Suprapubic skin (tissue), 4 donors: Measurements from ENCODE around the gene POC1A.

ENCODE experiments used
- CTCF ChIP-seq, 2 donors: fragments of 200-600 bp in 1 of 2; fragments of 450-650 bp in 1 of 2; sonication (generic) in 1 of 2; IDR thresholded peaks; one replicate each; pipeline ENCODE4 v1.5.1; 2016 to 2019; ENCODE audit warnings: antibody characterized with exemption in 2 of 2, mild to moderate bottlenecking in 1 of 2, moderate library complexity in 1 of 2
- EP300 ChIP-seq: sonication (generic); formaldehyde crosslinking; IDR thresholded peaks from one replicate; pipeline ENCODE4 v1.6.1; 2017; ENCODE audit warnings: antibody characterized with exemption
- POLR2A ChIP-seq, 2 donors: fragments of 450-650 bp; IDR thresholded peaks; one replicate each; pipeline ENCODE4 v1.6.1; 2017; ENCODE audit warnings: antibody characterized with exemption in 2 of 2, mild to moderate bottlenecking in 2 of 2, moderate library complexity in 2 of 2
- POLR2AphosphoS5 ChIP-seq, 3 donors: sonication (generic); formaldehyde crosslinking; IDR thresholded peaks; one replicate each; pipeline ENCODE4 v1.6.1; 2017; ENCODE audit warnings: antibody characterized with exemption in 3 of 3

- TF ChIP-seq CTCF (IDR thresholded peaks at IDR 0.05) (no peak), POLR2A (IDR thresholded peaks at IDR 0.05) (no peak), EP300 (no peak), POLR2AphosphoS5 (IDR thresholded peaks at IDR 0.05) (no peak)
Observed at GRCh38 chr3:52191663-52192062, 37.4 kb upstream of the POC1A start.
